Keratinocyte (primary cell): ENCODE results near the gene AHCYL2.
"Not testable (repeated sequence)": the region's sequence is repeated elsewhere in the genome, so short reads cannot be mapped to it uniquely, and the experiment has no call there.

ENCODE experiments used
- CTCF ChIP-seq, 3 experiments: IDR thresholded peaks in 1 of 3; conservative IDR thresholded peaks in 1 of 3; optimal IDR thresholded peaks in 1 of 3; 2 replicates in 2 of 3; 3 replicates in 1 of 3; pipeline versions ENCODE3 to v1.5.1; 2011; ENCODE audit warnings: low read length in 3 of 3, mild to moderate bottlenecking in 3 of 3, moderate library complexity in 2 of 3, control low read depth in 1 of 3, inconsistent platforms in 1 of 3; ENCODE audit not compliant: insufficient read depth in 2 of 3; ENCODE audit errors: extremely low read depth in 1 of 3
- EZH2 ChIP-seq: IDR thresholded peaks from one replicate; pipeline ENCODE4 v1.6.1; 2012; ENCODE audit warnings: inconsistent platforms, mild to moderate bottlenecking, low read length, moderate library complexity

- not testable (repeated sequence) for TF ChIP-seq EZH2; CTCF (optimal IDR thresholded peaks at IDR 0.05 in 1 of 3, IDR thresholded peaks at IDR 0.05 in 1 of 3, conservative IDR thresholded peaks at IDR 0.05 in 1 of 3; ENCODE audit: extremely low read depth in 1 of 3, insufficient read depth in 2 of 3, low read length in 3 of 3)
Observed at GRCh38 chr7:129219166-129219565, 5.7 kb upstream of the AHCYL2 start.
